SHP77 (cell line): ENCODE measurements around the gene DGKB.
A peak's percentile ranks its signal among the peaks of the same experiment; 100 is the strongest.

Experiments used
- DNase-seq, 2 experiments: peaks; one replicate each; lab custom pipeline; 2025; lab: John Stamatoyannopoulos, UW

DGKB gene

DNA sequence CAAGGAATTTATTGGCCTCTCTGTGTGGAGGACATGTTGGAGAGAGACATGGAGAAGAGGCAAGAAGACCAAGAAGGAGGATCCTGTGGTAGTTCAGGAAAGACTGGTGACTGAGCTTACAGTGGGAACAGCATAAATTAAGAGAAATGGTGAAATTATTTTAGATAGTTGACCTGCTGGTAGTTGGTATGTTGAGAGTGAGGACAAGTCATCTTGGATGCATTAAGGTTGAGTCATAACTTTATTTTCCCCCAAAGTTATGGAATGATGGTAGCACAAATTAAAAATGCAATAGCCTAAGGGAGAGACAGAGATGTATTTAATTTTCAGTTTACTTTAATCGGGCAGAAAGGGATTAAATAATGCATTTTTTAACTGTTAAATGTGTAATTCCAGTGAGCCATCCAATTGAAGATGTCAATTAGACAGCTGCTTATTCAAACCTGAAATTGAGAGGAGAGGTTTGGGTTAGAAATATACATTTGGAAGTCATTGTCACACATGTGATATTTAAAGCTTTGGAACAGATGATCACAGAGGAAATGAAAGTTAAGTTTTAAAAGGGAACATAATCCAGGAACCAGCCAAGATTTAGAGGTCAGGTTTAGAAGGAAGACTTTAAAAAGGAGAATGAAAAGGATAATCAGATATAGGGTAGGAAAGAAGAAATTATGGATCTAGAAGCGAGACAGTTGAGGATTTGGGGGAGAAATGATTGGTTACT, 80.6 kb downstream of the DGKB start:
- no peak for DNase-seq

DNA sequence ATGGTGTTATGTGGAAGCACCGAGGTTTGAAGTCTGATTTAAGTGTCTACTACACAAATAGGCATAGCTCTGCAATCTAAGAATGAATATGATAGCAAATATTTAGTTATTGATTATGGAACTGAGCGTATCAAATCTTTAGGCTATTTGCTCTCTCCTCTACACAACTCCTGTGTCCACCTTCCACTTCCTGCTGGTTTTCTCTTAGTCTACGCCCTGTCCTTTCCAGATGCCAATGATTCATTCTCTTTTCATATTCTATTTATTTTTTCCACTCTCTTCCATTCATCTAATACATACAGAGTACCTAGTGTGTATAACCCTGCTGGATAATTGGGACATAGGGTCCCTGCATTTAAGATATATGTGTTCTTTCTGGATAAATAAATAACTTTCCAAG, 83.7 kb downstream of the DGKB start:
- no peak for DNase-seq

DNA sequence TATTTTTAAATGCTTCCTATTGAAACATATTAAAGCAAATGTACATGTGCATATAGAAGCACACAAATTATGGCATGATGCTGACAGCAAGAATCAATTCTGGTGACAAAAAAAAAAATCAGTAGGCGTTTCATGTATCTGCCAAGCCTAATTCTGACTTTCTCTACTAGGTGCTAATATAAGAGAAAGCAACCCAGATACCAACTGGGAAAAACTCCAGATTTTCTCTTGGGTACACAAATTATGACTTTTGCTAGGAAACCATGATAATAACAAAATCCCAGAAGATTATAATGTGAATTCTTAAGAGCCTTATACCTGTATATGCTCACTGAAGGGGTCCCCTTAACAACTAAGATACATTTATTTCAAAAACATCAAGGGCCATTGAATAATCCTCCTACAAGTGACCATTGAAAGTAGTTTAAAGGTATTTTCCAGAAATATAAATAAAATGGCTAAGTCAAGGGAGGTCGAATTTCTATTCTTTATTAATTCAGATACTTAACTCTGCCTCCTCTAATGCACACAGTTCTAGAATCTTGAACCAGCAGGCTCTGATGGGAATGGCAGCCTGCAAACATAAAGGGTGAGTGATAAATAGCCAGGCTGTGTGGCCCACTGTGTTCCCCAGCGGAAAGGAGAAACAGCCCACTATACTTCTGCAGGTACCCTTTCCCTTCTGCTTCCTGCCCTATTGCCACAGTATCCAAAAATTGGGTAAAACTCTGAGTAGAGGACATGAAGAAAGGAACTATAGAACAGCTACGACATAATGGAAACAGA, 84.5 kb downstream of the DGKB start:
- no peak for DNase-seq

DNA sequence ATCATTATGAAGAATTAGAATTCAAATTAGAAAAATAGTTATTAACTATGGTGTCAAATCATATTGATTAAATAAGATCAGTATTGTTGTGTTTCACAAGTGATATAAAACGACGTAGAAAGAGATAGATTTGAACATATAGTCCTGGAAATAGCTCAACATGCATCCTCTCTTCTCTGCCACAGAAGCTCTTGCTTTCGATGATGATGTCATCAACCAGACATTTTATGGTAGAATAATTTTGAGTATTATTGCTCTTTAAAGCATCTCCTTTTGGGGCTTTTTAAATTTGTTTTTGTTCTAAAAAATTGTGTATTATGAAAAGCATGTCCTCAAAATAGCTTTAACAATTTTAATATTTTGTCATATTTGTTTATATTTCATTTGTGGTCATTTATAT, 95.0 kb downstream of the DGKB start:
- DNase-seq, result no peak

DNA sequence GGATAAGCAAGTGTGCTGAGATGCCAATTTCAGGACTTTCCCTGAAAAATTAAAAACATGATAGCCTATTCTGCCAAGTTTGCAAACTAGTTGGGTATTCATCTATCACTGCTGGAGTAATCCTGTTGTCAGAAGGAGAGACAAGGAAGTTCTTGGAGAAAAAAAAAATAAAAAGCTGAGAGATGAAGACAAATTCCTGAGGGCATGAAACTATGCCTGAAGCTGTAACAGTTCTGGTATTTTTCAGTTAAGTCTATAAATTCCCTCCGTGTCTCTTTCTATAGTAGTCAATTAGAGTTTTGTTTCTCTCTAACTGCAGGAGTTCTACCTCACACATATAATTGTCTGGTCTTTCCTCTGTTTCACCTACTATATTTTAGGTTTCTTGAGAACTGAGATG, 95.7 kb downstream of the DGKB start:
- no peak for DNase-seq

DNA sequence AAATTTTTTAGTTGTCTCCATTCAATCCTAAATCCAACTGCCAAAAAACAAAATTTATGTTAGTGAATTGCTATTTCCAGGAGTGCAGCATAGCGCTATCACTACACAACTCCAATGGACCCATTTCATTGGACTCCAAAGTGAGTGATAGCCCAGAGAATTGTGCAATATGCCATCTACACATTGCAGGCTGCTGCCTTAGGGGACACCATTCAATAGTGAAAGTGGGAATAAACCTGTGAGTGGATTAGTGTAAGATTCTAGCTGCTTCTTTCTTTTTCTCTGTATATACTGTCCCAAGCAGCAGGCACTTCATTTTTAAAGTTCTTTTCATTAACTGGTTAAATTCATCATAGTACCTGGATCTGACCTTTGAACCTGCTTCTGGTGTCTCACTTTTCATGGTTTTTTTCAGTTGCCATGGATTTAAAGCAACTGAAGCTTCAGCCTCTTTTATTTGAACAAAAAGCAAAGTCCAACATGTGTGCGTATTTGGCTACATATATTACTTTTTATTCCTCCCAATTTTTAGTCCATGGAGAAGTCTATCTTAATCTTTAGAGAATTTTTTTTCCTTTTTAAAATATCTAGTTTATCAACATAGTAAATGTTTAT, 97.3 kb downstream of the DGKB start:
- no peak for DNase-seq

DNA sequence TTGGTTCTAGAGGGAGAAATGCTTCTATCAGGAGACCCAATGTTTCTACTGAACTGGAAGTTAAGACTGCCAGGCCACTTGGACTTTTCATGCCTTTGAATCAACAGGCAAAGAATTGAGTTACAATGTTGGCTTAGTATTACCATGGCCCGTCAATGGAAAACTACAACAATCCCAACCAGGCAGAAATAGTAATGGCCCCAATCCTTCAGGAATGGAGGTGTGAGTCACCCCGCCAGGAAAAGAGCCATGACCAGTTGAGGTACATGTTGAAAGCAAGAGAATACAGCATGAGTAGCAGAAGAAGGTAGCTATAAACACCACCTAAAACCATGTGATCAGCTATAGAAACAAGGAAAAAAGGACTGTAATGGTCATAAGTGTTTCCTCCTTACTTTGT, 101.9 kb downstream of the DGKB start:
- DNase-seq, result no peak

DNA sequence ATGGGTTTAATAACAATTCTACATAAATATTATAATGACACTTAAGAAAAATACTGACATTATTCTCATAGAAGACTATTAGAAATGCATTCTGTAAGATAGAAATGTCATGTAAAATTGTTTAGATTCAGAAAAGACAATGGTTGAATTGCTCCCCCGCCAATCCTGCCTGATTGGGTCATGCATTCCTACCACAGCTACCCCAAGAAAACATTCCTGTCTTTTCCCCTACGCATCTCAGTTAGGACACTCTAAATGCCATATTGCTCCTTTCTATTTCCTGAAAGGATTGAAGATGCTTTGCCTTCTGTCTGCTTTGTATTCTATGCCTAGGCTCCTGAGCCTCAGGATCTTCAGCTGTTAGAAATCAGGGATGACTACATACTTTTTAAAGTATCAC, 109.4 kb downstream of the DGKB start:
- no peak for DNase-seq

DNA sequence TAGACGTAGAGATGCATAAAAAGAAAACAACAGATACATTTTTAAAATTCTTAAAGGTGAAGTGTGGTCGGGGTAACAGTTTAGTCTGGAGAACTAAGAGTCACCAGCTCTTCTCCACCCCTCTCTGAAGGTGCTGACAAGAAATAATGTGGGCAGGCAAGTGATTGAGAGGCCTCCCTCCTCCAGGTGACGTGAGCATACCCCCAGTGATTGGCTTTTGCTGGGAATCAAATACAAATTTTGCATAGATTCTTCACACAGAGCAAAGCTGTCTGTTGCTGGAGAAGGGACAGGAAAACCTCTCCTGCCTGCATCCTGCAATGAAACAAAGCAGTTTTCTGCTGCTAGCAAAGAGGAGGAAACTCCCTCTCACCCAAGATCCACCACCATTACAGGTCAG, 115.0 kb downstream of the DGKB start:
- no peak for DNase-seq

DNA sequence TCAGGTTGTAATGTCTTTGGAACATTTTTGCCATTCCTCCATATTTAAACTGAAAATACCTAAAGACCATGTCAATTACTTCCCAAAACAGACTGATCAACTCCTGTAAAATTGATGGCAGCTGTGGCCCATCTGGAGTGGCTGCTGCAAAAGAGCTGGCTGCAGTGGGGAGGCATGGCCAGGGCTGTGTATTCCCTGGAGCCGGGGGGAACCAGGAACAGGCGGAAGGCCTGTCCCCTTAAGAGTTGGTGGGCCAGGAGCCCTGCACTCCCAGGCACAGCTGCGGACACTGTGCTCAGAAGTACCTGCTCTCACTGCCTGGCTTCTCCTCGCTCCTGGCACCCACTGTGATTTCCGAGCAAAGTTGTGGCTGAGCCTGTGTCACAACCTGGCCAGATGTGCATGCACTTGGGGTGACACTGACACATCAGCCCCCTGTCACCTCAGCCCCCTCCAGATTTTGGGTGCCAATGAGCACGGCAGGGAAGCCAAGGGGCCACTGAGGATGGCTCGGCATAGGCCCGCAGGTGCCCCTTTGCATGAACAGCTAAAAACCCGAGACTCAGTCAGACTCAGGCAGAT, 116.1 kb downstream of the DGKB start:
- DNase-seq, result no peak

DNA sequence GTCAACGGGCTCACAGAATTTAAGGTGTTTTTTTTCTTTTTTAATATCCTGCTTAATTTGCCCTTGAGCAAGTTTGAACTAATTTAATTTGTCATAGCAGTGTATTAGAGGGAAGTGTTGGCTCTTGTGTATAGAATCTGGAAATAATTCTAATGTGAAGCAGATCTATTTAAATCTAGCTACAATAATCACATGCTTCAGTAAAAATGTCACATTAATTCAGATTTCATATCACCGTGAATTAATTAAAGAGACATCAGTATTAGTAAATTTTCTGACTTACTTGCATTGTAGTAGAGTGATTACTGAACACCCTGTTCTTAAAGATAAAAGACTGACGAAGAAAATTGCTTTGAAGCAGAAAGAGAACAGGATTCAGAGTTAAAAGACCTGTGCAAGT, 124.7 kb downstream of the DGKB start:
- no peak for DNase-seq

DNA sequence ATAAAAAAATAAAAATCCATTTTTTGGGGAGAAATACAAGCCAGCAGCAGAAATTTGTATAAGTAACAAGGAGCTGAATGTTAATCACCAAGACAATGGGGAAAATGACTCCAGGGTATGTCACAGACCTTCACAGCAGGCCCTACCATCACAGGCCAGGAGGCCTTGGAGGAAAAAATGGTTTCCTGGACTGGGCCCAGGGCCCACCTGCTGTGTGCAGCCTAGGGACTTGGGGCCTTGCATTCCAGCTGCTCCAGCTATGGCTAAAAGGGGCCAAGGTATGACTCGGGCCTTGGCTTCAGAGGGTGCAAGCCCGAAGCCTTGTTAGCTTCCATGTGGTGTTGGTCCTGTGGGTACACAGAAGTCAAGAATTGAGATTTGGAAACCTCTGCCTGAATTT, 126.3 kb downstream of the DGKB start:
- DNase-seq, result no peak

DNA sequence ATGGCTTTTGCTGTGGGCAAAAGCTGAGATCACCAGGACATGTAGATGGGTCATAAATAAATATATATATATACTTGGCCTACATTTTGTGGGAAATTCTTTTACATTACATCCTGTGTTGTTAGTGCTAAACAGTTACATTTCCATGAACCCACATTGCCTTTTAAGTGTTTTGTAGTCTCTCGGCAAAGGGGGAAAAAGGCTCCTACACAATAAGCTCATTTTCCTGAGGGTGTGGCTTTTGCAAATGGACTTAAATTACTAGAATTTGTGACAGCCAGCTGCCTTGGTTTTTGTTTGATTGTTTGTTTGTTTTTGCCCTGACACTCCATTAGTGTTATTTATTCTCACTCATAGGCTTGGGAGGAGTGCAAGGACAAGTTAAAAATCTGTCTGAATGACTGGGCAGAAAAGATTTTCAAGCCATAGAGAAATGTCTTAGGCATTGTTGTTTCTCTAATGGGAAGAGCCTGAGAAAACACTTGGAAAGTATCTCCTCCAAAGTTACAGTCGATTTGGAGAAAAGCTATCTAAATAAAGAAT, 128.8 kb downstream of the DGKB start:
- DNase-seq, result no peak

DNA sequence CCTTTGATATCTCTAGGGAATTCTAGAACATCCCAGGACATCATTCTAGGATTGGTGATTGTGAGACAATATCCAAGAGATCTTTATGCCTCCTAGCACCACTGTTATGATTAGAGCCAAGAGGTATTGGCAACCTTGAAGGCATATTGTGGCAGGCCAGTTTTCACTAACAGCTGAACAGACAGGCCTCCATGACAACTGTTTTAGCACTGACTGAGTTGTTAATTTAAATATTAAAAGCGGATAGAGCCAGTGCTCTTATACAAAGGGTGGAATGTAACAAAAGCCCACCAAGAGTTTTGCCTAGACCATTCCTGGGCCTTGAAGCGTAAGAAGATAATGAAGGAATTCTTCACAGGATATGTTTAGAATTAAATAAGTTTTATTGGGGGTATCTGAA, 131.9 kb downstream of the DGKB start:
- DNase-seq, result no peak

DNA sequence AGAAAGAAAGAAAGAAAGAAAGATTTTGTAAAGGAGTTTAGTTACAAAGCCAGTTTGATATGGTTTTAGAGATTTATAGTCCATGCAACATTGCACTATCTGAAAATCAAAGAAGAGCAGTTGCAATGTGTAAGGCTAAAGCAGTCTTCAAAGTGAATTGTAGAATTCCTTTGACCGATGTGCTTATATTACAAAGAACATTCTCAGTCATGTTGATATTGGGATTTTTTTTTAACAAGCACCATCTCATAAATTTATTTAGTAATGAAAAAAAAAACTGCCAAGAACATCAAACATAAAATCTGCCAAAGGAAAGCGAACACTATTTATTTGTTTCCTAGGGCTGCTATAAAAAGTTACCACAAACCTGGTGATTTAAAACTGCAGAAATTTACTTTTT, 133.3 kb downstream of the DGKB start:
- DNase-seq, result no peak

DNA sequence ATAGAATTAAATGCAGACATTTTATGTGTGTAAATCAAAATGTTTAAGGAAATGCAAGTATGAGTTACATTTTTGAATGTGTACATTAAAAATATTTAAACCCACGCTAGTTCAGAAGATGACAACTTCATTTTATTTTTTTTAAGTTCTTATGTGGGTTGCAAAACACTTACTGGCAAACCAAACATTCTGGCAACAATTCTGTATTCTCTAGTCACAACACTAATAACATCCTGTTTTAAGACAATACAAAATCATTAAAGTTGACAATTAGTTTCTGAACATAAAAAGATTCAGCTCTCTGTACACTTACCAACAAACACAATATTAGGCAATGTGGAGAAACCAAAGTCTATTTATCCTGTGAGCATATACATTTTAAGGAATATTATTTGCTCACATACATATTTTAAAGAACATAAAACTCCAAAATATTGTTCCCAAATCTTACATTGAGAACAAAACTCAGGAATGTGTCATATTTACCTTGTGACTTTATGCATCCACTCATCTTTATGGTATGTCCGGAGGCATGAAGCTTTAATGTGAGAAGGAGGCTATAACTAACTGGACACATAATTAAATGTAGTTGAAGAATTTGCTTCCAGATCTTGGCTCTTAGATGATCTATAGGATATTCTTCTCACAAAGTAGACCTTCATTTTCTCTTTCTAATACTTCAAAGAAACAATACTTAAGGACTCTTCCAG, 134.7 kb downstream of the DGKB start:
- no peak for DNase-seq

DNA sequence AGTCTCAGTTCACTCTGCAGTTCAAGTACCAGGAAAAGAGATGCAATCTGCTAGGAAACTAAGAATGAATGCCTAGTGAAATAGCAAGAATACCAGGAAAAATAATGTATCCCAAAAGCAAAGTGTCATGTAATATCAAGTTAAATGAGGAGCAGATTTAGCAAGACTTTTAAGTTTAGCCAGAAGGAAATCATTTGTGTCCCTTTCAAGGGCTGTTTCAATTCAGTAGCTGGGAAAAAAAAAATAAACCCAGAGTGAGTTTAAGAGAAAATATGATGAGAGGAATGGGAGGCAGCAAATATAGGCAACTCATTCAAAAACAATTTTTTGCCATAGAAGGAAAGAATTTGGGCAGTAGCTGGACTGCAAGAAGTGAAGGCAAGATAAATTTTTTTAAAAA, 135.8 kb downstream of the DGKB start:
- DNase-seq, result no peak

DNA sequence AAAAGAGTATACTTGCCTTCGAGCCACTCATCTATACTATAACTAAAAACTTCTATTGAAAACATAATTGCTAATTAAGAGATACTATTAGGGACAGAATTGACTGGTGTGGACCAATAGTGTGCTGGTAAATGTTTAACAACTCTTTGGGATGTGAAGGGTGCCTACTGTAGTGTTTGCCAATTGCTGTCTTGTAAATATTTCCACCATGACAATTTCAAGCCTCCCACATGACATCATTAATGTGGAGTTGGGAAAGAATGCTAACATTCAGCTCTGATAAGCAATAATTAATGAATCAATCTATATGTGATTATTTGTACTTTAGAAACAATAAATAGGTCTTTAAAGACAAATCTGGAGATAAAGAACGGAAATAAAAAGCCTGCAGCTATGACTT, 136.8 kb downstream of the DGKB start:
- DNase-seq, result no peak

DNA sequence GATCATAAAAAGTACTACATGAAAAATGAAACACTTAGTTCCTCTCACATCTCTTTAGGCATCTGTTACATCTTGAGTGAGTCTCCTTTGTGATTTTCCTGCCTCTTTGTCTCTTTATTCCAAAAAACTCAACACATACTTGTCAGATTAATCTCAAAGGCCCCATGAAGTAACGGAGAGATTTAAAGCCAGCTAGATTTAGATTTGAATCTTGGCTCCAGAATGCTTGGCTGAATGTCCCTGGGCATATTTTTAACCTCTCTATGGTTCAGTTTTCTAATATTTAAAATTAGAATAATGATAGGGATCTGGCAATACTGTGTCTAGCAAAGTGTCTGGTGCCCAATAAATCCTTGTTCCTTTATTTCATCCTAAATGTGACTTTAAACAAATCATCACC, 140.0 kb downstream of the DGKB start:
- DNase-seq, result no peak

DNA sequence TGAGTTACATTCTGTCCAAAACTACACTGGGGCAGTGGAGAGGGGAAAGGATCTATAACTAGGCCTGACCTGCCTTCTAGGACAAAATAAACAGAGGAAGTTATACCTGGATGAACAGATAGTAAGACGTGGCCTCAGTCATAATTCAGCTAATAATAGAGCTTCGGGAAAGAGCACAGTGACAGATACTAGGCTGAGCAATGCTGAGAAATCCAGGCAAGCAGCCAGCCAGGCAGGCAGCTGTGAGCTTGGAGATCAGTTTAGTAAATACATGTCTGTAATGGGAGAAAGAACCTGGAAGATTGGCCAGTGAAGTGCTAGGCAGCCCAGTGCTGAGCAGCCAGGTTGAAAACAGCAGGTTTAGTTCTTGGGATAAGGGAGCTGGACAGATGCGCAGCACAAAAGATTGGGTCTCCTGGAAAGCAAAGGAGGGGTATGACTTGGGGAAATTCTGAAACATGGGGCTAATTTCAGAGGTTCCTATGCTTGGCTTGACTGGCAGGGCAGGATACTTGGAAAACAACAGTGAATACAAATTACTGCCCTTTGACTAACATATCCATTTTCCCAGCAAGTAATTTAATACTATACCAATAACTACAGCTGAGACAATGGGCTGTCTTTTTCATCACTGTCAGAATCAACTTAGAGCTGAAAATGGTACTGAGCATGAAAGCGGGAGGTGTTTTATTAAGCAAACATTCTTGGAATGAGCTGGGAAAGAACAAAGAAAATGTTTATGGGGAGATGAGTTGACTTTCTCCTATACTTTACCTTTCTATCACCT, 140.8 kb downstream of the DGKB start:
- DNase-seq, result peak; percentile 97 to 98
